ENCODE measurements around the gene METRN. TPM values are rescaled to one million over a fixed set of nuclear protein-coding genes. Genes with fewer than 3 reads are reported as not detected.

METRN gene
- total and polyA plus RNA-seq, 9 donors = 33.3 to 49.6 (median 35.6) TPM

- H3K27ac ChIP-seq (ENCODE audit: low read length) = no peak overlapping the region
- H3K36me3 ChIP-seq (ENCODE audit: control insufficient read depth, insufficient read depth, low read length) = peaks cover under 1% of the 10 kb centered on the region
- H3K9me3 ChIP-seq (replicated peaks; ENCODE audit: control insufficient read depth, low read depth, low read length) = no peaks in the 10 kb centered on the region
- H3K4me1 ChIP-seq (ENCODE audit: control insufficient read depth, insufficient read depth, low read length) = peaks cover 30% of the 10 kb centered on the region
- no peak for DNase-seq
- no peak overlapping the region for H3K4me3 ChIP-seq (ENCODE audit: low read length)
- peaks cover 62% of the 10 kb centered on the region for H3K27me3 ChIP-seq (ENCODE audit: control insufficient read depth, insufficient read depth, low read length)
- 90% methylated on average over 2 of the region's 10 CpGs for WGBS (ENCODE audit: insufficient coverage)
These were observed 22.4 kb upstream of the METRN start for GRCh38 chr16:692356-693108.

GRCh38 chr16:693364-693763 lies 21.6 kb upstream of the METRN start:
- H3K4me3 ChIP-seq (ENCODE audit: low read length) = no peak overlapping the region
- H3K9me3 ChIP-seq (replicated peaks; ENCODE audit: control insufficient read depth, low read depth, low read length) = no peaks in the 10 kb centered on the region
- peaks cover 67% of the 10 kb centered on the region for H3K27me3 ChIP-seq (ENCODE audit: control insufficient read depth, insufficient read depth, low read length)
- 21% methylated on average over 17 of the region's 22 CpGs for whole genome bisulfite sequencing (ENCODE audit: insufficient coverage)
- no peak for DNase-seq
- H3K27ac ChIP-seq (ENCODE audit: low read length) = no peak overlapping the region
- peaks cover 30% of the 10 kb centered on the region for H3K4me1 ChIP-seq (ENCODE audit: control insufficient read depth, insufficient read depth, low read length)
- no peaks in the 10 kb centered on the region for H3K36me3 ChIP-seq (ENCODE audit: control insufficient read depth, insufficient read depth, low read length)

- Histone ChIP-seq H3K27ac (ENCODE audit: low read length) (no peak overlapping the region), H3K9me3 (replicated peaks; ENCODE audit: control insufficient read depth, low read depth, low read length) (no peaks in the 10 kb centered on the region), H3K4me3 (ENCODE audit: low read length) (no peak overlapping the region), H3K27me3 (ENCODE audit: control insufficient read depth, insufficient read depth, low read length) (peaks cover 68% of the 10 kb centered on the region), H3K36me3 (ENCODE audit: control insufficient read depth, insufficient read depth, low read length) (no peaks in the 10 kb centered on the region), H3K4me1 (ENCODE audit: control insufficient read depth, insufficient read depth, low read length) (peaks cover 30% of the 10 kb centered on the region)
- no peak for DNase-seq
- under 1% methylated on average over 36 of the region's 37 CpGs for WGBS (ENCODE audit: insufficient coverage)
These were observed 21.2 kb upstream of the METRN start for GRCh38 chr16:693766-694165.

GRCh38 chr16:694187-694862 lies 20.6 kb upstream of the METRN start:
- peaks cover 25% of the 10 kb centered on the region for H3K4me1 ChIP-seq (ENCODE audit: control insufficient read depth, insufficient read depth, low read length)
- WGBS (ENCODE audit: insufficient coverage) = 2% methylated on average over 50 of the region's 64 CpGs

GRCh38 chr16:694863-695354 lies 20.0 kb upstream of the METRN start:
- no peaks in the 10 kb centered on the region for H3K36me3 ChIP-seq (ENCODE audit: control insufficient read depth, insufficient read depth, low read length)
- H3K27ac ChIP-seq (ENCODE audit: low read length) = no peak overlapping the region
- 1% methylated on average over 25 of the region's 37 CpGs for WGBS (ENCODE audit: insufficient coverage)
- no peaks in the 10 kb centered on the region for H3K9me3 ChIP-seq (replicated peaks; ENCODE audit: control insufficient read depth, low read depth, low read length)
- no peak for DNase-seq
- no peak overlapping the region for H3K4me3 ChIP-seq (ENCODE audit: low read length)
- H3K27me3 ChIP-seq (ENCODE audit: control insufficient read depth, insufficient read depth, low read length) = peaks cover 78% of the 10 kb centered on the region
- H3K4me1 ChIP-seq (ENCODE audit: control insufficient read depth, insufficient read depth, low read length) = peaks cover 19% of the 10 kb centered on the region

More at GRCh38 chr16:694187-694862, 20.6 kb upstream of the METRN start:
- Histone ChIP-seq H3K27me3 (ENCODE audit: control insufficient read depth, insufficient read depth, low read length) (peaks cover 72% of the 10 kb centered on the region), H3K27ac (ENCODE audit: low read length) (no peak overlapping the region), H3K36me3 (ENCODE audit: control insufficient read depth, insufficient read depth, low read length) (no peaks in the 10 kb centered on the region), H3K9me3 (replicated peaks; ENCODE audit: control insufficient read depth, low read depth, low read length) (no peaks in the 10 kb centered on the region), H3K4me3 (ENCODE audit: low read length) (no peak overlapping the region)
- DNase-seq = no peak

- Histone ChIP-seq H3K4me3 (ENCODE audit: low read length) (no peak overlapping the region), H3K36me3 (ENCODE audit: control insufficient read depth, insufficient read depth, low read length) (no peaks in the 10 kb centered on the region), H3K4me1 (ENCODE audit: control insufficient read depth, insufficient read depth, low read length) (peaks cover 16% of the 10 kb centered on the region), H3K9me3 (replicated peaks; ENCODE audit: control insufficient read depth, low read depth, low read length) (no peaks in the 10 kb centered on the region), H3K27me3 (ENCODE audit: control insufficient read depth, insufficient read depth, low read length) (peaks cover 84% of the 10 kb centered on the region), H3K27ac (ENCODE audit: low read length) (no peak overlapping the region)
- WGBS (ENCODE audit: insufficient coverage) = under 1% methylated on average over 71 of the region's 71 CpGs
- no peak for DNase-seq
These were observed 19.4 kb upstream of the METRN start for GRCh38 chr16:695355-696089.

- WGBS (ENCODE audit: insufficient coverage) = 71% methylated on average over 19 of the region's 19 CpGs
These were observed 15.8 kb upstream of the METRN start for GRCh38 chr16:698911-699671.

GRCh38 chr16:700684-701584 lies 14.0 kb upstream of the METRN start:
- H3K9me3 ChIP-seq (replicated peaks; ENCODE audit: control insufficient read depth, low read depth, low read length) = no peaks in the 10 kb centered on the region
- H3K4me1 ChIP-seq (ENCODE audit: control insufficient read depth, insufficient read depth, low read length) = peaks cover 6% of the 10 kb centered on the region
- DNase-seq = peak; percentile 43
- no peak overlapping the region for H3K27ac ChIP-seq (ENCODE audit: low read length)
- H3K36me3 ChIP-seq (ENCODE audit: control insufficient read depth, insufficient read depth, low read length) = no peaks in the 10 kb centered on the region
- no peak overlapping the region for H3K4me3 ChIP-seq (ENCODE audit: low read length)
- H3K27me3 ChIP-seq (ENCODE audit: control insufficient read depth, insufficient read depth, low read length) = peaks cover 81% of the 10 kb centered on the region
- 4% methylated on average over 65 of the region's 76 CpGs for WGBS (ENCODE audit: insufficient coverage)

More at GRCh38 chr16:698911-699671, 15.8 kb upstream of the METRN start:
- H3K36me3 ChIP-seq (ENCODE audit: control insufficient read depth, insufficient read depth, low read length) = no peaks in the 10 kb centered on the region
- peaks cover 87% of the 10 kb centered on the region for H3K27me3 ChIP-seq (ENCODE audit: control insufficient read depth, insufficient read depth, low read length)
- no peak overlapping the region for H3K27ac ChIP-seq (ENCODE audit: low read length)
- peaks cover 19% of the 10 kb centered on the region for H3K4me1 ChIP-seq (ENCODE audit: control insufficient read depth, insufficient read depth, low read length)
- H3K9me3 ChIP-seq (replicated peaks; ENCODE audit: control insufficient read depth, low read depth, low read length) = no peaks in the 10 kb centered on the region
- no peak for DNase-seq
- H3K4me3 ChIP-seq (ENCODE audit: low read length) = no peak overlapping the region

GRCh38 chr16:702341-702740 lies 12.6 kb upstream of the METRN start:
- Histone ChIP-seq H3K4me3 (ENCODE audit: low read length) (no peak overlapping the region), H3K27ac (ENCODE audit: low read length) (no peak overlapping the region), H3K27me3 (ENCODE audit: control insufficient read depth, insufficient read depth, low read length) (peaks cover 85% of the 10 kb centered on the region), H3K4me1 (ENCODE audit: control insufficient read depth, insufficient read depth, low read length) (peaks cover 16% of the 10 kb centered on the region), H3K36me3 (ENCODE audit: control insufficient read depth, insufficient read depth, low read length) (no peaks in the 10 kb centered on the region), H3K9me3 (replicated peaks; ENCODE audit: control insufficient read depth, low read depth, low read length) (no peaks in the 10 kb centered on the region)
- no peak for DNase-seq
- 87% methylated on average over 19 of the region's 19 CpGs for WGBS (ENCODE audit: insufficient coverage)

All from muscle of leg (tissue), 11 donors.